Head of caudate nucleus (tissue), 42 donors: ENCODE measurements around the gene PRDM13.

Source experiments
- DNase-seq, 42 donors: peaks; one replicate each; pipeline versions ENCODE4 v3.0.0 to v3.0.0-alpha.2; 2020 to 2021; ENCODE audit warnings: mixed read lengths in 7 of 42
- intact Hi-C: fragments of 100-400 bp; cut with DNase I; formaldehyde crosslinking; loops from one replicate; pipeline ENCODE4 v1.15.0; 2022

Gene PRDM13

DNA sequence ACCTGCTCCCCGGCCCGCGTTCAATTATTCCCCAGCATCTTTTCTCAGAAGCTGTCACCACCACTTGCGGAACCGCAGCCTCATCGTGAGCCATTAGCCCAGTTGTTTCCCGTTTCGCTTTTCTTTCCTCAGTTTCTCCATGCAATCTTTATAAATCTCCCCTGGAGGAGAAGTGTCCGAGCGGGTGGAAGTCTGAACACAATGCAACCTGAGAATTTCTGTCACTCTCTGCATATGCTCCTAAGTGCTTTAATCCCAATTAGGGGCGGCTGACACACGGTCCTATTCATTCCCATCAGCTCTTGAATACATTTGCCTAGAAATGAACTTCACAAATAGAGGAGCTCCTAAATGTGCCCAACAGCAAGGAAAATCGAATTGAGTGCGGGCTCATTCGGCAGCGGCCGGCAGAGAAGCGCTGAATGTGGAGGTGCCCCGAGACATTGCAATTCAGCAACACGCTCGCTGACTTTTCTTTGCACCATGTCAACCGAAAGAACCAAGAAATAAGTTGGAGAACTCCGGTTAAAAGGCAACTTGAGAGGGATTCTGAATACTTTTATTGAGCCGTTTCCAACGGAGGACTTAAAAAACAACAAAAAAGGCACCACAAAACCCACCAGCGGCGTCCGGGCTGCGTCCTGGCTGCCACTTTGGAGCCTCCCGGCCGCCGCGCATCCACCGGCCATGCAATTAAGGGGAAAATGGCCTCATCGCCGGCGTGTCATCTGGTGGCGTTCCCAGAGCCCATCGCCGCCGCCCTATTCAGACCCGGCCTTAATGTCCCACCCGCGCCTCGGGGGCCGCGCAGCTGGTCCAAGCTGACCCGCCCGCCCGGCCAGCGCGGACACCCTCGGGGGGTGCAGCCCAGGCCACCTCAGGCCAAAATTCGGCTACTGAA lies 3.9 kb upstream of the PRDM13 start:
- intact Hi-C loops, result no loop called here
- no peak for DNase-seq

- intact Hi-C loops, result no loop called here
- no peak for DNase-seq
Observed at GRCh38 chr6:99603421-99604165, 3.0 kb upstream of the PRDM13 start.

GRCh38 chr6:99604166-99605073 lies 2.2 kb upstream of the PRDM13 start:
- intact Hi-C loops, result no loop called here
- no peak for DNase-seq

DNA sequence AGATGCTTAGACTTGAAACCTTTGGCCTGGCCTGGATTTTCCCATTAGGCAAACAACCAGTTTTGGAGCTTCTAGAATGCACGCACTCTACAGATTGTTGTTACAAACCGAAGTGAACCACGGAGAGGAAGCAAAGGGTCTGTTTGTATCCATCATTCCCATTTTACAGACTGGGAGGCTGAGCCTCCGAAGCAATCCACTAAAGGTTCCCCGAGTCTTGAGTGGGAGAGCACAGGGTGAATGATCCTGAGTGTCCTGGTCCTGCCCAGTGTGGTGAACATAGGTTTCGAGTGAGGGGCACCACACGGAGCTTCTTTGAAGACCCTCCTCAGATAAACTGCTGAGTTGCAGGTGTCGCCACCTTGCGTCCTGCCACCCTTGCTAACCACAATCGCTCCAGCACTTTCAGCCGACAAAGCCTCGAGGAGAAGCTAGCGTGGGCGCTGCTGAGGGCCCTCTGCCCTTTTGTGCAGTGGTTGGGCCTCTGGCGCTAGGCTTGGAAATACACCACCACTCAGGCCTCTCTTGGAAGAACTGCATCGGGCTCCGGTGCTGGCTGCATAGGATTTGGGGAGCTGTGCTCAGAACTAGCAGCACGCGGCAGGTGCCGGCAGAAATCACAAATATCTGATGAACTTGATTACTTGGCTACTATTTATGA lies 1.4 kb upstream of the PRDM13 start:
- intact Hi-C loops, result no loop called here
- DNase-seq, result no peak

GRCh38 chr6:99605911-99606655 lies 550 bp upstream of the PRDM13 start:
- intact Hi-C loops, result no loop called here
- DNase-seq, result no peak

DNA sequence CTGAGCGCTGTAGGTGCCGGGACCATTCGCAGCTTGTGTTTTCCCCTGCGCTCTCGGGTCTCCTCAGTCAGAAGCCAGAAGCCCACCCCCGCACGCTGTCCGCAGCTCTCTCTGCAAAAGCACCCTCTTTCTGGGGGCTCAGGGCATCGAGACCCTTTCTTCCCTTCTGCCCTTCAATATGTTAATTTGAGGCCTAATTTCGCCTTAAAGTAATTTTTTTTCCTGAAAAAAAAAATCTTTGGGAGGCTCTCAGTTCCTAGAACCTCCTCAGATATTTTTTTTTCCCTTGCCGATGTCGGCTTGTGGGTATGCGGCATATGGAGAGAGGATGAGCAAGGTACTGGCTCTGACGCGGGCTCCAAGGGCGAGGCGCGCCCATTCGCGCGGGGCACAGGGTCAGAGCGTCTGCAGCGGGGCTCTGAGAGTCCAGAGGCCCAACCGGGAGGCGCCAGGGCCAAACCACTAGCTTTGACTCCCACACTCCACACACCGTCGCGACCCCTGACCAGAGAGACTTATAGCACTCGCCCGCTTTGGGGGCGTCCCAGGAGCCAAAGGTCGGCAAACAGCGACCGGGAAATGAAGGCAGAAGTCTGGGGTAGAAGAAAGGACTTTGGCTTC lies 893 bp downstream of the PRDM13 start:
- intact Hi-C loops, result no loop called here
- no peak for DNase-seq

- intact Hi-C loops, result no loop called here
- DNase-seq, result no peak
Observed at GRCh38 chr6:99608059-99608885, 1.6 kb downstream of the PRDM13 start.

- no peak for DNase-seq
- intact Hi-C loops, result no loop called here
Observed at GRCh38 chr6:99608886-99609482, 2.4 kb downstream of the PRDM13 start.

- DNase-seq, result no peak
- intact Hi-C loops, result no loop called here
Observed at GRCh38 chr6:99609905-99610489, 3.4 kb downstream of the PRDM13 start.

GRCh38 chr6:99611148-99611547 lies 4.5 kb downstream of the PRDM13 start:
- intact Hi-C loops, result no loop called here
- DNase-seq, result no peak

- intact Hi-C loops, result no loop called here
- no peak for DNase-seq
Observed at GRCh38 chr6:99612551-99613408, 6.1 kb downstream of the PRDM13 start.

DNA sequence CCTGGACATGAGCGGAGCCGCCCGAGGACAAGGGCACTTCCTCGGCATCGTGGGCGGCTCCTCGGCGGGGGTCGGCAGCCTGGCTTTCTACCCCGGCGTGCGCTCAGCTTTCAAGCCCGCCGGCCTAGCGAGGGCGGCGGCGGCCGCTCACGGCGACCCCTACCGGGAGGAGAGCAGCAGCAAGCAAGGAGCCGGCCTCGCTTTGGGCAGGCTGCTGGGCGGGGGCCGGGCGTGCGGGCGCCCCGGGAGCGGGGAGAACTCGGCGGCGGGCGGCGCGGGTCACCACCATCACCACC lies 6.7 kb downstream of the PRDM13 start:
- intact Hi-C loops, result no loop called here
- DNase-seq, result peak in 6 of 42 donors; percentile 19 to 45 (median 40)

DNA sequence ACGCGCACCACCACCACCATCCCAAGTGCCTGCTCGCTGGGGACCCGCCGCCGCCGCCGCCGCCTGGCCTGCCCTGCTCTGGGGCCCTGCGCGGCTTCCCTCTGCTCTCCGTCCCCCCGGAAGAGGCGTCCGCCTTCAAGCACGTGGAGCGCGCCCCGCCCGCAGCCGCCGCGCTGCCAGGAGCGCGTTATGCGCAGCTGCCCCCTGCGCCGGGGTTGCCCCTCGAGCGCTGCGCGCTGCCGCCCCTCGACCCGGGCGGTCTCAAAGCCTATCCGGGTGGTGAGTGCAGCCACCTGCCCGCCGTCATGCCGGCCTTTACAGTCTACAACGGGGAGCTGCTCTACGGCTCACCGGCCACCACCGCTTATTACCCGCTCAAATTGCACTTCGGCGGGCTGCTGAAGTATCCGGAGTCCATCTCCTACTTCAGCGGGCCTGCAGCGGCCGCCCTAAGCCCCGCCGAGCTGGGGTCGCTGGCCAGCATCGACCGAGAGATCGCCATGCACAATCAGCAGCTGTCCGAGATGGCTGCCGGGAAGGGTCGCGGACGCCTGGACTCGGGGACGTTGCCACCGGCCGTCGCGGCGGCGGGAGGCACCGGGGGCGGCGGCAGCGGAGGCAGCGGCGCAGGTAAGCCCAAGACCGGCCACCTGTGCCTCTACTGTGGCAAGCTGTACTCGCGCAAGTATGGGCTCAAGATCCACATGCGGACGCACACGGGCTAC lies 7.2 kb downstream of the PRDM13 start:
- intact Hi-C loops, result no loop called here
- no peak for DNase-seq

GRCh38 chr6:99614430-99615186 lies 8.0 kb downstream of the PRDM13 start:
- intact Hi-C loops, result no loop called here
- no peak for DNase-seq
